ENCODE results near the gene DYNC2LI1.

The DYNC2LI1 gene

GRCh38 chr2:43752302-43752701 lies 21.5 kb upstream of the DYNC2LI1 start:
- TF ChIP-seq POLR2AphosphoS5 (IDR thresholded peaks at IDR 0.05; ENCODE audit: low read depth, low read length) (no peak), REST (IDR thresholded peaks at IDR 0.05; ENCODE audit: insufficient read depth in 1 of 2, low read depth in 2 of 2, low read length in 2 of 2) (no peak), SIN3A (IDR thresholded peaks at IDR 0.05; ENCODE audit: borderline replicate concordance, insufficient read depth, low read length) (no peak), TAF1 (IDR thresholded peaks at IDR 0.05; ENCODE audit: borderline replicate concordance, insufficient read depth, low read length) (no peak)

GRCh38 chr2:43754180-43754579 lies 19.7 kb upstream of the DYNC2LI1 start:
- no peak for TF ChIP-seq TAF1 (IDR thresholded peaks at IDR 0.05; ENCODE audit: borderline replicate concordance, insufficient read depth, low read length)
- no peak for TF ChIP-seq POLR2AphosphoS5 (IDR thresholded peaks at IDR 0.05; ENCODE audit: low read depth, low read length)
- TF ChIP-seq FOXP2 (optimal IDR thresholded peaks at IDR 0.05; ENCODE audit: borderline replicate concordance, extremely low read depth, extremely low read length, insufficient read depth), result no peak
- no peak for TF ChIP-seq SIN3A (IDR thresholded peaks at IDR 0.05; ENCODE audit: borderline replicate concordance, insufficient read depth, low read length)
- no peak for TF ChIP-seq REST (IDR thresholded peaks at IDR 0.05; ENCODE audit: insufficient read depth in 1 of 2, low read depth in 2 of 2, low read length in 2 of 2)

GRCh38 chr2:43758739-43759138 lies 15.1 kb upstream of the DYNC2LI1 start:
- TF ChIP-seq TAF1 (IDR thresholded peaks at IDR 0.05; ENCODE audit: borderline replicate concordance, insufficient read depth, low read length), result no peak
- peak; percentile 69; the same call in 1 of the 2 replicates for TF ChIP-seq SIN3A (IDR thresholded peaks at IDR 0.05; ENCODE audit: borderline replicate concordance, insufficient read depth, low read length)

- TF ChIP-seq FOXP2 (optimal IDR thresholded peaks at IDR 0.05; ENCODE audit: borderline replicate concordance, extremely low read depth, extremely low read length, insufficient read depth), result peak; percentile 33
- no peak for TF ChIP-seq TAF1 (IDR thresholded peaks at IDR 0.05; ENCODE audit: borderline replicate concordance, insufficient read depth, low read length)
Measured at GRCh38 chr2:43759195-43759594, 14.6 kb upstream of the DYNC2LI1 start.

GRCh38 chr2:43762286-43762685 lies 11.6 kb upstream of the DYNC2LI1 start:
- TF ChIP-seq REST (IDR thresholded peaks at IDR 0.05; ENCODE audit: insufficient read depth in 1 of 2, low read depth in 2 of 2, low read length in 2 of 2), result no peak
- TF ChIP-seq TAF1 (IDR thresholded peaks at IDR 0.05; ENCODE audit: borderline replicate concordance, insufficient read depth, low read length), result no peak
- TF ChIP-seq FOXP2 (optimal IDR thresholded peaks at IDR 0.05; ENCODE audit: borderline replicate concordance, extremely low read depth, extremely low read length, insufficient read depth), result no peak
- no peak for TF ChIP-seq POLR2AphosphoS5 (IDR thresholded peaks at IDR 0.05; ENCODE audit: low read depth, low read length)

GRCh38 chr2:43763091-43763490 lies 10.7 kb upstream of the DYNC2LI1 start:
- no peak for TF ChIP-seq SIN3A (IDR thresholded peaks at IDR 0.05; ENCODE audit: borderline replicate concordance, insufficient read depth, low read length)
- no peak for TF ChIP-seq TAF1 (IDR thresholded peaks at IDR 0.05; ENCODE audit: borderline replicate concordance, insufficient read depth, low read length)
- TF ChIP-seq REST (IDR thresholded peaks at IDR 0.05; ENCODE audit: insufficient read depth in 1 of 2, low read depth in 2 of 2, low read length in 2 of 2), result no peak
- TF ChIP-seq FOXP2 (optimal IDR thresholded peaks at IDR 0.05; ENCODE audit: borderline replicate concordance, extremely low read depth, extremely low read length, insufficient read depth), result no peak
- no peak for TF ChIP-seq POLR2AphosphoS5 (IDR thresholded peaks at IDR 0.05; ENCODE audit: low read depth, low read length)

Data from PFSK-1 (cell line).